Hematopoietic multipotent progenitor cell treated with erythropoietin and hydrocortisone succinate and interleukin-3 and kit ligand, for 6 days (in vitro differentiated cells): Measurements from ENCODE around the gene SLCO3A1.

ENCODE experiments used
- DNase-seq: peaks from one replicate; pipeline ENCODE4 v3.0.0-alpha.2; 2015

The SLCO3A1 gene

DNA sequence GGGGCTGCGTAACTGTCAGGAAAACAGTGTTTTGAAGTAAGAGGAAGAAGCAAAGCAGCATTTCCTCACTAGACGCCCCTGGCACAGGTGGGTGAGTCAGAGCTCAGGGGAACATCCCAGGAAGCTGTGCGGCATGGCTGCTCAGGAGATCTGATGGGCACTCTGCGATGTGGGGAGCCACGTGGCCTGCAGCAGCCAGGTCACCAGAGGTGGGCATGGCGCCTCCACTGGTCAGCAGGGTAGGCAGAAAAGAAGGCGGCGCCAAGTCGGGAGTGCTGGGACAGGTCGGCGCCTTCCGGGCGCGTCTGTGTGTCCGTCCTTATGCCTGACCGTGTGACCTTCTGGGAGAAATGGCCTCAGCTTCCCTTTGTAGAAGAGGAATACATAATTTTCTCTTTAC, 290.3 kb downstream of the SLCO3A1 start:
- no peak for DNase-seq

DNA sequence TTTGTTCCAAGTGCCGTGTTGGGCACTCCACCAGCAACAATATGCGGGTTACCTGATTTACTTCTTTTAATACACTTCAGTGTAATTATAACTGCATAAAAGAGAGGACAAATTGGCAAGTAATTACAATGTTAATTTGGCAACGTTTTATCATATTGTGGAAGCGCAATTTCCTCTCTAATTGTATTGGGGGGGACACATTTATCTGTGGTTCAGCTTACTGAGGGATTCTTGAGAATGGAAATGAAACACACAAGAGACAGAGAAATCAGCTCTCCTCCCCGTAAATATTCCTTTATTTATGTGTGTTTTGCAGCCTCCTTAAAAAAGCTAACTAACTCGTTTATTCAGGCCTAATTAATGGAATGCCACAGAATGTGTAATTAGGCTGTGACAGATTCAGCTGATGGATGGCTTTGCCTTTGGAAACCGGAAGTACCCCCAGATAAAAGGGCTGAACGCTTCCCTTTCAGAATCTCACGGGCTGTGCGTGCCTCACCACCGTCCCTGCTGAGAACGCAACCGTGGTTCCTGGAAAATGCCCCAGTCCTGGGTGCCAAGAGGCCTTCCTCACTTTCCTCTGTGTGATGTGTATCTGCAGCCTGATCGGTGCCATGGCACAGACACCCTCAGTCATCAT, 293.1 kb downstream of the SLCO3A1 start:
- no peak for DNase-seq

DNA sequence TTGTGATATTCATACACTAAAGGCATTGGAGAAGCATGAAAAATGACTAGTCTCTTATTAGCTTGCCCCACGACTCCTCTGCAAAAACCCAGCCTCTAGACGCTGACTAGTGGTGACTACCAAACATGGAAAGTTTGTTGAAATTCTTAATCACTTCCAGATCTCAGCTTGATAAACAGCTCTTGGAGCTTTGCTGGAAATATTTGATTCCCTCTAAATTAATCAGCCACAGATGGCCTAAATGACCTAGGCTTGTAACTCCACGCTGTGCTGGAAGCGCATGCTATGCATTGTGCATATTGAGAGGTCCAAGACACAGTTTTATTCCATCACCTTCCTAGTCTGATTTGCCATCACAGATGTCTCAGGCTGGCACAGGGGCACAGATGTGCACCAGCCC, 295.5 kb downstream of the SLCO3A1 start:
- DNase-seq: no peak

DNA sequence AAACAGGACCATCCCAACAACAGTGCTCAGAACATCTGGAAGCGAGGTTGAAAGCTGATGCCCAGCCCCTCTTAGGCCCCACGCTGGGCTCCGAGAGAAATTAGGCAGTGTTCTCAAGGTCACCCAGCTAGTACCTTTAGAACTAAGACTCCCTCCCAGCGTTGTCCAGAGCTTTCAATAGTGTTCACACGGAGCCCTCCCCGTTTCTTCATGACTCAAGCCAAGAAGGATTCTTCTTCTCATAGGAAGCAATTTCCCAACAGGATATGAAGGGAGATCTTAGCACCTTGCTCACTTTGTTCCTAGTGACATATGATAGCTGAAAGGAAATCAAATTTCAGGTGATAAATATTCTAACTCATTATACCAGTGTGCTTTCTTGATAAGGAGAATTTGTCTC, 296.0 kb downstream of the SLCO3A1 start:
- no peak for DNase-seq

DNA sequence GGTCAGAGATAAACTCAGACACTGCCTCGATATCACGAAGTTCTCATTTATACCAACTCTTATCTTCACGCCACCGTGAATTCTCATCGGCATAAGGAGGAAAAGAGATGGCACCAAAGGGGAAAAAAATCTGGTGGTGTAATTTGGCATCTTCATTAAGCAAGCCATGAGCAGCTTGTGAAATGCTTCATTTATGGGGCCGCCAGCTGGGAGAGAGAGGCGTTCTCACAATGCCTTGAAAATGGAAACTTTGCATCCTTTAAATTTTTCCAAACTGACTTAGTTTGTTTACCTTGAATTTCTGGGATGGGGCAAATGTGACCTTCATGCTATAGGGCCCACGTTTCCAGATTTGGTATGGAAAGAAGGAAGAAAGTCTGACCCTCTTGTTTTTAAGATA, 297.7 kb downstream of the SLCO3A1 start:
- DNase-seq: no peak

- no peak for DNase-seq
Measured at GRCh38 chr15:92151741-92152140, 298.2 kb downstream of the SLCO3A1 start.

GRCh38 chr15:92152983-92153382, 299.5 kb downstream of the SLCO3A1 start:
- DNase-seq: no peak

DNA sequence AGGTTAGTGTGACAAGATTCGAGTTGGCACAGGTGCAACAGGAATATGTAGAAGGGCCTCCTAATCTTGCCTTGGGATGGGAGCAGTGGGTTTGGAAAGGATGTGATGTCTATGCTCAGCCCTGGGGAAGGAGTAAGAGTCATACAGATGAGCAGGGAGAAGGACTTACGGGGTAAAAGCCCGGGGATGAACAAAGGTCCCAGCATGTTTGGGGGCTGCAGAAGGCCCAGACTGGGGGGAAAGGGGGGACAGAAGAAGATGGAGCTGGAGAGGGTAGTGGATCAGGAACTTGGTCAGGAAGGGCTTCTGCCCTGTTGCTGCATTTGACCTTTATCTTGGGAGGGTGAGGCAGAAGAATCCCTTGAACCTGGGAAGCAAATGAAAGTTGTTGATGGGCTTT, 300.1 kb downstream of the SLCO3A1 start:
- DNase-seq: no peak

GRCh38 chr15:92155934-92156333, 302.4 kb downstream of the SLCO3A1 start:
- no peak for DNase-seq

- no peak for DNase-seq
Measured at GRCh38 chr15:92157666-92158298, 304.3 kb downstream of the SLCO3A1 start.

- DNase-seq: no peak
Measured at GRCh38 chr15:92158426-92158825, 304.9 kb downstream of the SLCO3A1 start.

DNA sequence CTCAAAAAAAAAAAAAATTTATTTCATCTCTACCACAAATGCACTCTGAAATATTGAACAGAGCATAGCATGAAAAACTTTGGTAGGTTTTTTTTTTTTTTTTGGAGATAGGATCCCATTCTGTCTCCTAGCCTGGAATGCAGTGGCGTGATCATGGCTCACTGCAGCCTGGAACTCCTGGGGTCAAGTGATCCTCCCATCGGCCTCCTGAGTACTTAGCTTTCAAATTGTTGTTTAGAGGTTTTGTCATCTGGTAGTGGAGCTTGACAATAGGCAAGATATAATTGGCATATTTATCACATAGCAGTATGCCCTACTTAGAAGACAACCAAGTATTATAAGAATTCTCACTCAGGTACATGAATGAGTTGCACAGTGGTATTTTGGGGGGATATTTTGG, 306.0 kb downstream of the SLCO3A1 start:
- DNase-seq: no peak

- DNase-seq: no peak
Measured at GRCh38 chr15:92159906-92160841, 306.7 kb downstream of the SLCO3A1 start.

GRCh38 chr15:92161039-92161670, 307.6 kb downstream of the SLCO3A1 start:
- DNase-seq: no peak

DNA sequence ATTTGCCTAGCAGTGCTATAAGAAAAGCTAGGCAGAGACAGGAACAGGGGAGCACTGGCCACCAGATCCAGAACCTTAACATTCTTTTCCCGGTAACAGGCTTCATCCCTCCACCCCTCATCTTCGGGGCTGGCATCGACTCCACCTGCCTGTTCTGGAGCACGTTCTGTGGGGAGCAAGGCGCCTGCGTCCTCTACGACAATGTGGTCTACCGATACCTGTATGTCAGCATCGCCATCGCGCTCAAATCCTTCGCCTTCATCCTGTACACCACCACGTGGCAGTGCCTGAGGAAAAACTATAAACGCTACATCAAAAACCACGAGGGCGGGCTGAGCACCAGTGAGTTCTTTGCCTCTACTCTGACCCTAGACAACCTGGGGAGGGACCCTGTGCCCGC, 309.1 kb downstream of the SLCO3A1 start:
- DNase-seq: no peak

GRCh38 chr15:92163641-92164040, 310.1 kb downstream of the SLCO3A1 start:
- DNase-seq: peak; percentile 8

- no peak for DNase-seq
Measured at GRCh38 chr15:92164327-92165000, 311.0 kb downstream of the SLCO3A1 start.

DNA sequence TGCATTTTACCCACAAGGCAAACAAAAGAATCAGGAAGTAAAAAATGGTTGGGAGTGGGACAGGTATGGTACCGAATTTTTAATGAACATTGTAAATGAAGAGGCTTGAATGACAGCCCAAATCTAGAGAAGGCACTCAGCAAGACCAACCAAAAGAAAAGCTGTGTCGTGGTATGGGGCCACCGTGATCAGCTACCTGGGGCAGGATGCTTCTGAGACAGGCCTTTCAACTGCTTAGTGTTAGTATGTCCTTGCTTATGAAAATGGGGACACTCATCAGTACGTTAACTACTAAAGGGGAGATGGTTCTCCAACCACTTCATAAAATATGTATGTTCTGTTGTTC, 311.5 kb downstream of the SLCO3A1 start:
- no peak for DNase-seq

- DNase-seq: no peak
Measured at GRCh38 chr15:92166029-92166428, 312.5 kb downstream of the SLCO3A1 start.

- no peak for DNase-seq
Measured at GRCh38 chr15:92166751-92167405, 313.4 kb downstream of the SLCO3A1 start.

- DNase-seq: no peak
Measured at GRCh38 chr15:92167451-92167850, 313.9 kb downstream of the SLCO3A1 start.

DNA sequence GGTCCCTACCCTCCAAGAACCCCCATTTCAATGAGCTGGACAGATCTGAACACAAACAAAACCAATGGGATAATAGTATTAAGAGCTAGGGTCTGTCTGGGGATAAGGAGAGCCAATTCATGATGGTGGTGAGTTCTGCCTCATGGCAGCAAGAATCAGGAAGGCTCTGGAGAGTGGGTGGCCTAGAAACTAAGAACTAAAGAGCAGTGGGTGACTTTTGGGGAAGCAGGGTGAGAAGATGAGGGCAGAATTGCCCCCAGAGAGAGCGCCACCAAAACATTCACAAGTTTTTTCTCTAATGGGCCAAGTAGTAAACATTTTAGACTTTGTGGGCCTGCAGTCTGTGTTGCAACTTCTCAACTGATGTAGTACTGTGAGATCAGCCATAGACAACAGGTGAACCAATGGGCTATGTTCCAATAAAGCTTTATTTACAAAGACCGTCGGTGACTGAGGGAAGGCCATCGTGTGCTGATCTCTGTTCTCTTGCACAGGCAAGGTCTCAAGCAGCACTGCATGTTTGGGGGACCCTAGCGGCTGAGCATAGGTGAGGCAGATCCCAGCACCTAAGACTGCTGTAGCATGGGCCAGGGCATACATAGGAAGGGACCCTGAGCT, 314.7 kb downstream of the SLCO3A1 start:
- no peak for DNase-seq
